GM10847 (cell line): ENCODE data around the gene SLC7A8.

Experiments
- POLR2A ChIP-seq: IDR thresholded peaks from 2 replicates; pipeline ENCODE4 v1.6.1; 2011; ENCODE audit not compliant: insufficient read length; ENCODE audit errors: extremely low read depth

The SLC7A8 gene

DNA sequence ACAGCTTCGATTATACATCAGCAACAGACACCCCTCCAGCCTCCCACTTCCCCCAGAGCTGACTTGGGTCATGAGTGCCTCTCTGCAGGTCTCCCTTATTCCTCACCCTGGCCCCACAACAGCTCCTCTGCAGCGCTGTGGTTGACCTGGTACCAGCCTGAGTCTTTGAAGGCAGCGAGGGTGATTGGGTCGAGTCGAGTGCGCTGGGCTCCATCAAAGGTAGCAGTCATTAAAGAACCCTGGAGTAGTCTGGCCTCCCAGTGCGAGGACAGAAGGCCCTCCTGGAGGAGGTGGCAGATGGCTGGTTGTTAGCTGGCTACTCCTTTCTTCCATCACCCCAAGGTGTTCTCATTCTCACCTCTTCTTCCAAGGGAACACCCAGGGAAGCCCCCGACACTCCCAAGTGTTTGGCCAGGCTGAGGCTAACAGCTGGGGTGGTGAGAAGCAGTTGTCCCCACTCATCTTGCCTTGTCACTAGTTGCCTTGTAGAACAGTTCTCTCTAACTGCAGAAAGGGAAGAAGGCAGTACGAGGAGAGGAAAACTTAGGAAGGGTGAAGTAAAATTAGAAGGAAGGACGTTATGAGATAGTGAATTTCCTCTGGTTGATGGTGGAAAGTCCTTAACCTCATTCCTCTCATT is 81.4 kb downstream of the SLC7A8 start:
- no peak for TF ChIP-seq POLR2A

DNA sequence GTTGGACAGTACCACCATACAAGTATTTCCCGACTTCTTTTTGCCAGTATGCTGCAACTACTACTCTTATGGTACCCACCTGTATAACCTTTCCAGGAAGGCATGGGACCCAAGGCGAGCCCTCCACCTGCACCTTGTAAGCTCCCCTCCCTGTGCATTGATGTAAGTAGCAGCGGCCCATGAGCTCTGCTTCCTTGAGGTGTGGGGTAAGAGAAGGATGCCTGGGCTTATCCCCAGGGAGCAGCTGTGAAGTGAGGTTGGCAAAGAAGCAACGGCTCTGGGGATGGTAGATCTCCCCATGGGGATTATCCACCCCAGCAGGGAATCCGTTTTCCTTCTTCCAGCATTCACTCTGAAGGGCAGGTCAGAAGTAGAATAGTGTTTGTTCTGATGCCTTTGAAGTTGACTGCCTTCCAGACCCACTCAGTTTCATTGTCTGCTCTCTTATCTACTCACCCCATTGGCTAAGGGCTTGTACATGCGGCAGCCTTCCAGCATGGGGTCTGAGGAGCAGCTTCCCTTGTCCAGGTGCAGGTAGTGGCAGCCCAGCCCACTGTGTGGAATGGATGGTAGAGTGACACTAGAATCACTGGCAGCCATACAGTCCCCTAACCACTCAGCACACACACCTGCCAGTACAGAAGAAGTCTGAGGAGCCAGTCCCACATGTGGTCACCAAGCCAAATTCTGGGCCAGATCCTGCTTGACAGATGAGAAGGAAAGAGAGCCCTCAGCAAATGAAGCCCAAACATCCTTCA is 82.1 kb downstream of the SLC7A8 start:
- no peak for TF ChIP-seq POLR2A

DNA sequence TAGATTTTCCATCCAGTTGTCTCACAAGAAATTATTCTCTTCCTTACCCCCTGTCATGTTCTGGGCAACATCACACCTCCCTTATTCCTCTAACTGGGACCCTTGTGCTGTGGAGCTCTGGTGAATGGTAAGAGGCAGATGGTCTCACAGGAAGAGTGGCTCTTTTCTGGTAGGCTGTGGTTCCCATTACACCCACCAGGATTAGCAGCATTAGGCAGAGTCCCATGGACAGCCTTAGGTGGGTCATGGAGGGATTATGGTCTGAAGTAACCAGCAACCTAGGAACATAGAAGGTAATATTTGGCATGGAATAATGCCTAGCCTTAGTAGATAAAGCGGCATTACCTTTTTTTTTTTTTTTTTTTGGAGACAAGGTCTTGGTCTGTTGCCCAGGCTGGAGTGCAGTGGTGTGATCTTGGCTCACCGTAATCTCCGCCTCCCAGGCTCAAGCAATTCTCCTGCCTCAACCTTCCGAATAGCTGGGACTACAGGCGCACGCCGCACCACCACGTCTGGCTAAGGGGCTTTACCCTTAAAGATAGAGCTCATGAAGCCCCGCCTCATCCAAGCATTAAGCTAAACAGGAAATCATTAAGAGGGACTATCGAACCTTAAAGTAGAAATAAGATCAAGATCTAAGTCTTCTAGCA is 84.1 kb downstream of the SLC7A8 start:
- TF ChIP-seq POLR2A = no peak

DNA sequence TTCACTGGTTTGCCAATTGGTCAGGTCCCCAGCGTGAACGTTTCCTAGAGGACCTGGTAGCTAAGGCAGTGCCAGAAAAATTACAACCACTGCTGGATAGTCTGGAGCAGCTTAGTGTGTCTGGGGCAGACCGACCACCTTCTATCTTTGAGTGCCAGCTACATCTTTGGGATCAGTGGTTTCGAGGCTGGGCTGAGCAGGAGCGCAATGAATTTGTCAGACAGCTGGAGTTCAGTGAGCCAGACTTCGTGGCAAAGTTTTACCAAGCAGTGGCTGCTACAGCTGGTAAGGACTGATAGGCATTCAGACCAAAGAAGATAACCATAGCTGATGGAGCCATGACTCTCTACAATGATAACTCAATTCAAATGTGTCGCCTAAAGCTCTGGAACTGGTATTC is 85.7 kb downstream of the SLC7A8 start:
- TF ChIP-seq POLR2A = no peak

DNA sequence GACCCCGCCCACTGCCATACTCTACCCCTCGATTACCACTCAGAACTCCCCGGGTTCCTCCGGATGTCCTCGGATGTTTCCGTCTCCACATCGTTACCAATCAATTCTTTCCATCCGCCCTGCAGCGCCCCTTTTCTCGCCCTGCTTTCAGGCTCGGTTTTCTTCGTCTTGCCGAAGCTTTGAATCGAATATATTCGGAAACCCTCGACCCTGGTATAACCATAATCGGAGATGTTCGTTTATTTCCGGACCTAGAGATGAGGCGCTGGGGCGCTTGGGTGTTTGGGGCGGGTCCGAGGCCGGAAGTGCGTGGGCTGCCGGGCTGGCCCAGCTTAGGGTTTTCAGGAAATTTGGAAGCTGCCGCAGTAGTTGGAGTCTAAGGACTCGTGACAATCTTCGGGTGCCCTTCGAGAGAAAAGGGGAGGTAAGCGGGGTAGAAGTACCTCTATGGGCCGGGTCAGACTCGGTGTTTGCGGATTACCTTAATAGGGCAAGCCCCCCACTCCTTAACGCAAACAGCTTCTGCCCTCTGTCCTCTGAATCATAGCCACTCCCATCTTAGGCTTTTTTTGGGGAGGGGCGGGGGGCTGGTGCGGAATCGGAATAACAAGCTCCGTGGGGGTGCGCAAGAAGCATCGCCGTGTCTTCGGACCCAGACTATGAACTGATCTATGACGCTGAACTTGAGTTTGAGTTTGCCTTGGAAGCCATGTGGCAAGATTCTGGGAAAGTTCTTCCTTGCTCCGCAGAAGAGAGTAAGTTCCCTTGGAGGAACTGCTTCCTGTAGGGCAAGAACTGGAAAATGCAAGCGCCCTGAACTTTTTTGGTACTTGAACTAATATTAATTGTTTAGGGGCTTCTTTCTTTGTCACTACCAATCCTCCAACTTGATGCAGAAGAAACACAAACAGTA is 88.0 kb downstream of the SLC7A8 start, which contains the start of gene C14orf119:
Gene C14orf119, plus strand, starts transcription at position 310 of the 913 bp plus-strand sequence. CDS start 2,154 bp downstream, outside the sequence.
- peak; percentile 56 for TF ChIP-seq POLR2A

DNA sequence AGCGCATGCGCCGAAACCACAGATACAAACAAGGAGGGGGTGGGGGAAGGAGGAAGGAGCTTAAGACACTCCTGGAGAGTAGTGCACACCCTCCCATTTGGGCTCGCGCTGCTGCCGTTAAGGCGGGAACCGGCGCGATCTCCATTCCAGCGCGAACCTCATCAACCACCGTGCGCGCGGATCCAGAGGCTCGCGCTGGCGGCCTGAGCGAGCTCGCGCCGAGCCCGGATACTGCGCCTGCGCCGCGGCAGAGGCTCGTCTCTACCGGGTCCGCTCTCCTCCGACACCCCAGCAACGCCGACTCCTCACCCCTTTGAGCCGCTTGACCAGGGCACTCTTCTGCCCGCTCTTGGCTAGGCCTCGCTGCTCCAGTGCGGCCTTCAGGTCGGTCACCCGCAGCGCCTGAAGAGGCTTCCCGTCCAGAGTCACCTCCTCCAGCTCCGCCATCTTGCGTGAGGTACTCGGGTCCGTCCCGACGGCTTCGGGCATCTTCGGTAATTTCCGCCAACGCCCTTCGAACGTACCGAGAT is 88.7 kb downstream of the SLC7A8 start, which contains the start of gene ACIN1:
Gene ACIN1, minus strand, starts transcription at position 471 of the 530 bp plus-strand sequence. Its CDS starts 24 bp downstream, at position 447.
- TF ChIP-seq POLR2A = peak; percentile 72

DNA sequence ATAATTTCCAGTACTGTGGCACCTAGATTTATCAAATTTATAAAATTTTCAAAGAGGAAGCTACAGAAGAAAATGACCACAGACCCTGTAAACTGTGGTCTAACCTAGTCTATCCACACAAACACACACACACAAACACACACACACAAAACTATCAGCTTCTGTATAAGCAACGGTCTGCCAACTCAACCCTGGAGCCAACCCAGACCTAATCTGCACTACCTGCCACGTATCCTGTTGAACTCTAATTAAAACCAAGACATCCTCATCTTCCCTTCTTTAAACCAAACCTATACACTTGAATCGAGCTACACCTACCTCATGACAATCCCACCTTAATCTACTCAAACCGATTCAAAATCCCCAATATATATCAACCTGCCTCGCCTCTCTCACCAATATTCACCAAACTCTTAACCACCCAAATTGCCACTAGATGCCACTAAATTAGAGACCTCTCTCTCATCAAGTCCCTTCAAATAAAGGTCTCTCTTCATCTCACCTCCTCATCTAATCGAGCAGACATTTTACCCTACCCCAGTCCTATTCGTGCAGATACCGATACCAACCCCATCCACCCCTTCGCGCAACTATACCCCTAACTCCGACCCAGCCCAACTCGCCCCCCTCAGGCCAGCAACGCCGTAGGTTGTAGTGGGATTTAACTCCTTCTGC is 89.3 kb downstream of the SLC7A8 start:
- no peak for TF ChIP-seq POLR2A

DNA sequence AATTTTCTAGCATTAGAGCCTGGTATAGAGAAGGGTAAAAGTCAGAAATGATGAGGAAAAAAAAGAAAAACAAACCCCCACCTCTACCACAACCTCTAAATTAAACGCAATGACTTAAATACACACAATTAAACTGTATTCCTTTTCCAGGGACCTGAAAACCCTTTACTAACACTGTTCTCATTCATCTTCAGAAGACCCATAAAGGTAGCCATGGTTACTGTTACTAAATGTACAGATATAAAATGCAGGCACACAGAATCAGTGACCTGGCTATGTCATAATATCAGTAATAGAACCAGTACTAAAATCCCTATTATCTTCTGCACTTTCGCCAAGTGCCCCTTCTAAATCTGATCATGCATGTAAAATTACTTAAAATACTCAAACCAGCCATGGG is 89.9 kb downstream of the SLC7A8 start:
- no peak for TF ChIP-seq POLR2A

DNA sequence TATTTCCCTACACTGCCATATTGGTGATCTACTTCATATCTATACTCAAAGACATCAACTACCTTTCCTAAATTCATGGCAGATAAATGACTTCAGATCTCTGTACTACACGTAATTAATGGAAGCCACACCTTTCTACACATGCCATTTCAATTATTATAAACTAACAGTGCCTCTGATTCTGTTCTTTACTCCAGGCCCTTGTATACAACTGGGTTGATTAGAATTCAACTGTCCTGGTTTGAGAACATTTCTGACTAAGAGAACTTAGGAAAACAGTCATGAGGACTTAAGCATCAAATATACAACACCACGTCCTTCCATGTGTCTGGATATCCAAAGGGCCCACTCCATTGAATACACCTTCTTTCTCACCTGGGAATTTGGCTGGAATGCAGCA is 90.4 kb downstream of the SLC7A8 start:
- no peak for TF ChIP-seq POLR2A

DNA sequence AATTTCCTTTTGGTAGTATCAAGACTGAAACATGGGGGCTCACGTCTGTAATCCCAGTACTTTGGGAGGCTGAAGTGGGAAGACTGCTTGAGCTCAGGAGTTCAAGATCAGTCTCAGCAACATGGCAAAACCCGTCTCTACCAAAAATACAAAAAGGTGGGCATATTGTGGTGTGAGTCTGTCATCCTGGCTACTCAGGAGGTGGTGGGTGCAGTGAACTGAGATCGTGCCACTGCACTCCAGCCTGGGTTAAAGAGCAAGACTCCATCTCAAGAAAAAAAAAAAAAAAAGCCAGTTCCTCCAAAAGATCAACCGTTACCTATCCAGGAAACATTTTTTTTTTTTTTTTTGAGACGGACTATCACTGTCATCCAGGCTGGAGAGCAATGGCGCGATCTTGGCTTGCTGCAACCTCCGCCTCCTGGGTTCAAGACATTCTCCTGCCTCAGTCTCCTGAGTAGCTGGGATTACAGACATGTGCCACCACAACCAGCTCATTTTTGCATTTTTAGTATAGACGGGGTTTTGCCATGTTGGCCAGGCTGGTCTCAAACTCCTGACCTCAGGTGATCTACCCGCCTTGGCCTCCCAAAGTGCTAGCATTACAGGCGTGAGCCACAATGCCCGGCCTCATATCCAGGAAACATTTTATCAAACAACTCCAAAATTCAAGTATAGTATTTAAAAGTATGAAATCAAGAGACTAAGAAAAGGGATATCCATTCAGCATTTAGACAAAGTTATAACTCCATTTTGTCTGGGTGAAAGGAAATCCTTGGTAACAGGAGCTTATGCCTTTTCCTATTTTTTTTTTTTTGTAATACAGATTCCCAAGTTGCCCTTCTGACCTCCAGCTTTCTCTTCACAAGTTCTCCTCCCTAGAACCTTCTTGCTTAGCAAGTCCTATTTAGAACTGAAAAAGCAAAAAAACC is 91.9 kb downstream of the SLC7A8 start:
- TF ChIP-seq POLR2A = no peak

DNA sequence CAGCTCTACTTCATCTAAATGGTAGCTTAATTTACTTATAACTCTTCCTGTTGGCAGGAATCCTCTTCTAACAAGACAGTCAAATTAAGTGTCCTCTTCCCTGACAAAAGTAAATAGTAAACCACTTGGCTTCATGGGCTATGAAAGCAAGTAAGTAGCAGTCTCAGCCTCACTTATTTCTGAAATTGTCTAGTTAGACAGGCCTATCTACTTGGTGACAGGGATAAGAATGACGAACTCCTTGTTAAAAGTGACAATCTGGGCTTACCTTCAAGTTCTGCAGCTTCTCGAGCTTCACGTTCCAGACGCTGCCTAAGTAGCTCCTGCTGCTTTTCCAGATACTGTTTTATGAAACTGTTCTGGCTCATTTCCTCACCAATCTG is 93.2 kb downstream of the SLC7A8 start:
- no peak for TF ChIP-seq POLR2A

DNA sequence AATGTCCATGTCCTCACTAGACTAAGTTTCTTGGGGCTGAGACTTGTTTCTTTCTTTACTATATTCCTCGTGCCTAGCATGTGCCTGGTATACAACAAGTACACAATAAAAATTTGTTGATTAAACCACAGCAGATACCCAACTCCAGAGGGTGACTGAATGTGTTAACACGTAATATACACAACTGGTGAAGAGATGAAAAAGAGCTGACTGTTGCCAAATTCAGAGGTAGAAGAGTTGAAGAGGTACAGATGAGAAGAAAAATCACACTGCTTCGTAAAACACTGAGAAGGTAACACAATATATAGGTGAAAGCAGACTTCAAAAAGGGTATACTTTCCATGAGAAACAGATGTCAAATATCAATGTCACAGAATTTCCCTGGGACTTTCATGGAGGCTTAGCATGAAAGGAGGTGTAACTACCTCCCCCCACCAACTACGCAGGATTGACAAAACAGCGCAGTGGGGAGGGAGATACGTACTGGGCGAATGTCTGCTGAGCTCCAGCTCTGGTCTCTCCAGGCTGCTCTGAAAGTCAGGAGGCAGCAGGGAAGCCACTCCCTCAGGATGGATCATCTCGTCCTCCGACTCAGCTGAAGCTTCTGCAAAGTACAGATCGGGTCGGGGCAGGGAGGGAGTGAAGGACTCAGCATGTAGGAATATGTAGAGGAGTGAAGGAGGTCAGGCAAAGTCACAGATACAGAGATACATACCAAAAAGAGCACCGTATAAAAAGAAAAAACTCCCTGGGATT is 93.8 kb downstream of the SLC7A8 start:
- no peak for TF ChIP-seq POLR2A
